HG02763 (cell line): ENCODE results near the gene DOCK4.

Experiments used
- ATAC-seq: cut with Tn5 transposase; IDR thresholded peaks from one replicate; pipeline ENCODE4 v1.9.1; 2021; ENCODE audit warnings: mild to moderate bottlenecking, moderate library complexity; ENCODE audit not compliant: unreplicated experiment

DOCK4 gene

DNA sequence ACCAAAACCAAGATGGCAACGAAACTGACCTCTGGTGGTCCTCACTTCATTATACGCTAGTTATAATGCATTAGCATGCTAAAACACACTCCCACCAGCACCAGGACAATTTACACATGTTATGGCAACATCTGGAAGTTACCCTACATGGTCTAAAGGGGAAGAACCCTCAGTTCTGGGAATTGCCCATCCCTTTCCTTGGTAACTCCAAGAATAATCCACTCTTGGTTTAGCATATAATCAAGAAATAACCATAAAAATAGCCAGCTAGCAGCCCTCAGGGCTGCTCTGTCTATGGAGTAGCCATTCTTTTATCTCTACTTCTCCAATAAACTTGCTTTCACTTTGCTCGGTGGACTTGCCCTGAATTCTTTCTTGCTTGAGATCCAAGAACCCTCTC is 191.1 kb downstream of the DOCK4 start:
- ATAC-seq = no peak

DNA sequence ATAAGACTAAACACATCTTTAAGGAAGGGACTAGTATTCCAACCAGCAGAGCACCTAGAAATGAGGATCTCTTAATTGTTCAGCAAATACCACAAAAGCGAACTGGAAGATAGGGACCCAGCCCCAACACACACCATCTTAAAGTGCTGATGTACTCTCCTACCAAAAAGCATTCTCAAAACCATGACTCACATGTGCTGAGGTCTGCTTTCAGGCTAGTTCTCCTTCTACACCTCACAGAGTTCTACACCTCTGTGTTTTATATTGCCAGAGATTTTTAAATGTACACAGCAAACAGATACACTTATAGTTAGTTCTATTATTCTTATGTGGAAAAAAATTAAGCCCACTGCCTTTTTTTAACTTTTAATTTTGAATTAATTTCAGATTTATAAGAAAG is 191.9 kb downstream of the DOCK4 start:
- no peak for ATAC-seq

DNA sequence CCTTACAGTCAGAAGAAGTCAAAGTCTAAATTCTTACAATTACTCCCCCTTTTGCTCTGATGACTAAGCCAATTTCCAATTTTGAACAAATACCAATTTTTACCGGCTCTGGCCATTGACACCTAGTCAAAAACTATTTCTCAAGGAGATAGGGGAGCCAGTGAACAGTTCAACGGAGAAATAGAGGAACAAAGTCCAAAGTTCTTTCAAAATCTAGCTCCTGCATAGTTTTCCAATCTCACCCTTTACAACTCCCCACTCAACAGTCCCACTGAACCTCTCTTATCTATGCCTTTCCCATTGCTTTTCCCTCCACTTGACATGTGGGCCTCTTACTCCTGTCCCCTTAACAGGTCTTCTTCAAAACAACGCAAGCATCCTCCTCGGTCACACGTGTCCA is 192.9 kb downstream of the DOCK4 start:
- no peak for ATAC-seq

DNA sequence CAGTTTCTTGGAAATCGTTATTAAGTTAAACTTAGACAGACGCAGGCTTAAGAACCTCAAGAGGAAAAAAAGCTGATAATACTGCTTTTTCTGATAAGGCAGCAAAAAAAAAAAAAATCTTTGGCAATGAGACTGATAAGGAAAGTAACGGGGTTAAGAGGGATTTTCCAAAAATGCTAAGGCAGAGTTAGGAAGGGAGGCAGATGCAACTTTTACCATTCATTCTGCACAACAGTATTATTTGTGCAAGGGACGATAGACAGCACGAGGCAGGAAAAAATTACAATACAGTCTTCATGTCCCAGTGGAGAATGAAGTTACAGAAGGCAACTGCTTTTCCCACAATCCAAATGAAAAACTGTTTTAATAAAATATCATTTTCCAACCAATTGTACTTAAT is 194.0 kb downstream of the DOCK4 start:
- ATAC-seq = no peak

DNA sequence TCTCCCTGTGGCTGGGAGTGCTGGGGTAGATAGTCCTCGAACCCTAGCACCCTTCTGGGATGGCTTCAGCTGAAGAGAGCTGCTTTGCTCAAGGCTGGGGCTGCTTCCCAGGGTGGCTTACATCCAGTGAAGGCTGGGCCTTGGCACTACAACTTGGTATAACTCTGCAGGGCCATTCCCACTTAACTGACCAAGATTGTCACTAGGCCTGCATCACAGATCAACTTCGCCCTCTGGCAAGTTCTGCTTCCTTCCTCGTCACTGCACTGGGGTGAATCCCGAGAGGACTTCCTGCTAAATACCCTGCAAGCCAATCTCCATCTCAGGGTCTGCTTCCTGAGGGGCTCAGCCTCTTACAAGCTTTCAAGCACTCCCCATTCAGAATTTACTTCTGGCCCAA is 195.2 kb downstream of the DOCK4 start:
- ATAC-seq = no peak

DNA sequence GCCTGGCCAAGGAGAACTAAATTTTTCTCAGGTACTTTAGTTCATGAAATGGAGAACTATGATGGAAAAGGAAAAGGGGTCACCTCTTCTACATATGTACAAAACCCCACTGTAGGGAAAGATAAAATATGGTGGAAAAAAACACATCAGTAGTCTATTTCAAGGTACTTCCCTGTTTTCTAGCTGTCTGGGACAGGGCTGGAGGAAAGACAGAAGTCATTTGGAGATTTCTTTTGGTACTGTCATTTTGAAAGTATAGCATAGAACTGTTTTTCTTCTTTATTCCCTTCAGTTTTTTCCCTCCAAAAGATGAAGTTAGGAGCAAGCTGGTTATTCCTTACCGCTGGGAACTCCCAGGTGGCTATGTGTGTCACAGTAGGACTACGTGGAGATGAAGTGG is 196.1 kb downstream of the DOCK4 start:
- ATAC-seq = no peak

DNA sequence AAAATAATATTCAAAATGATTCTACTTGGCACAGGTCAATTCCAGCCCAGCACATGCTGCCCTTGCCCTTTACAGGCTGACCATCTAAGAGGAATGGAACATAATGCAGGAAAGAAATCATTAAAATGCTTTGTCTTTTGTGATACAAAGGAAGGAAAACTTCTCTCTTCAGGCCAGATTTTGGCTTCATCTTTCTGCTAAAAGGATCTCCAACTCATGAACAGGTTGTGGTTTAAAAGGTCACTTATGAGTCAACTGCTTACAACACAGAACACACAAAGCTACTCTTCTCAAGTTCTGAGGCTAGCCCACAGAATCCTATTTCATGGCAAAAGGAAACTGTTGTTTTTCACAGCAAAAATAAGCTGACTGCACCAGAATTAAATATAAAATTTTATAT is 197.1 kb downstream of the DOCK4 start:
- no peak for ATAC-seq

DNA sequence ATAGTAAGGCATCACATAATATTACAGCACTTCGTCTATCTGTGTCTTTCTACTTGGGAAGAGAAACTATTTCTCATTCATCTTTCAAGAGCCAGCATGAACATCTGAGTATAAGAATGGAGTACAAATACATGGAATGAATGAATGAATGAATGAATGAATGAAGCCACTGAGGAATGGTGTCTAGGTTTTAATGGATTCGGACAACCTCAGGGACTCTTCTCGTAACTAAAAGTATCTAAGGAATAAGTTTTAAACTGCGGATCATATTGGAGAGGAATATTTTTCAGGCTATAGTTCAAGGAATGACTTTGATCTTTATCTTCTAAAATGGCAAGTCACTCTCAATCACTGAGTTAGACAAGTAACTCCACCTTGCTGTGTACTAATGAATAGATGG is 199.0 kb downstream of the DOCK4 start:
- ATAC-seq = no peak

DNA sequence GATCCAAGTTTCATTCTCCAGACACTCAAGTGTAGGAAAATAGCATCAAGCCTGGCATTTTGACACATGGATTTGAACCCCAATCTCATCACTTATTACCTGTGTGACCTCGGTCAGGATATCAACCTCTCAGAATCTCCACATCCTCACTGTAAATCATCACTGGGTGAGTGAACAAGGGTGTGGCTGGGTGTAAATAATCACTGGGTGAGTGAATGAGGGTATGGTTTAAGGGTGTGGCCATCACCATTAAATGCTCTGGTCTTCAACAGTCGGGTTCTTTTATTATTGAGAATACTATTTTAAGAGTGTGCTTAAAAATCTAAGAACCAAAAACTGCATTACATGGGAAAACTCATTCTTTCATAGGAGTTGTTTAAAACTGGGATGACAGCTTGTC is 200.1 kb downstream of the DOCK4 start:
- no peak for ATAC-seq

DNA sequence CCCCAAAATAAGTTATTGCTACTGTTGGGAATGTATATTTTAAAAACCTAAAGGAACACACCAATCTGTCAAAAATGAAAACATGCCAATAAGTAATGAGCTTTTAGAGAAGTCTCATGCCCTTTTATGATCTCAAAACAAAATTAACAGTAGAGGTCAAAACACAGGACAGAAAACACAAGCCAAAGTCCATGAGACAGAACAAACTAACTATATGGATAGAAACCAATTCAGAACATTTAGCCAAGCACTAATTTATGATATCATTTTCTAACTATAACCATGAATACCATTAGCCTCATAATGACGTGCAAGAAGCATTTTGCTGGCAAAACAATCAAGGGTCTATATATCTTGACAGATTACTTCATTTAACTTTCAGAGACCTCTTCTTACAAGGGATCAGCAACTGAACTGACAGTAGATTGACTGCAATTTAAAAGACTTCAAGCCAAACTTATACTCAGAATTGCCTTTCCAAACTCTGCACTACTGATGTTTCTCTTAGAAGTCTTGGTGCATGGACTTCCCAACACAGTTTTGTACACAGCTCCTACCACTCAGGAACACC is 200.9 kb downstream of the DOCK4 start:
- no peak for ATAC-seq

DNA sequence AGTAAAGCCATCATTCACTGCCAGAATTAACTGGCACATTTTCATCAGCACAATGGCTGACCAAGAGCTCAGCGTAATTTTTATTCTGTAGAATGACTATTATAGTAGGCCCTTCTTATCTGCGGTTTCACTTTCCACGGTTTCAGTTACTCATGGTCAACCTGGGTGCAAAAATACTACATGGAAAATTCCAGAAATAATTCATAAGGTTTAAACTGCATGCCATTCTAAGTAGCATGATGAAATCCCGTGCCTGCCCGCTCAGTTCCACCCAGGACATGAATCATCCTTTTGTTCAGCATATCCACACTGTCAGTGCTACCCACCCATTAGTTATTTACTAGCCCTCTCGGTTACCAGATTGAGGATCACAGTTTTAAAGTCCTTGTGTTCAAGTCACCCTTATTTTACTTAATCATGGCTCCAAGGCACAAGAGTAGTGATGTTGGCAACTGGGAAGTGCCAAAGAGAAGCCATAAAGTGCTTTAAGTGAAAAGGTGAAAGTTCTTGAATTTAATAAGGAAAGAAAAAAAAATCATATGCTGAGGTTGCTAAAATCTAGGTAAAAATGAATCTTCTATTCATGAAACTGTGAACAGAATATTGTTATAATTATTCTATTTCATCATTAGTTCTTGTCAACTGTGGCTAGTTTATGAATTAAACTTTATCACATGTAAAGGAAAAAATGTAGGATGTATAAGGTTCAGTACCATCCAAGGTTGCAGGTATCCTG is 204.9 kb downstream of the DOCK4 start:
- ATAC-seq = no peak

DNA sequence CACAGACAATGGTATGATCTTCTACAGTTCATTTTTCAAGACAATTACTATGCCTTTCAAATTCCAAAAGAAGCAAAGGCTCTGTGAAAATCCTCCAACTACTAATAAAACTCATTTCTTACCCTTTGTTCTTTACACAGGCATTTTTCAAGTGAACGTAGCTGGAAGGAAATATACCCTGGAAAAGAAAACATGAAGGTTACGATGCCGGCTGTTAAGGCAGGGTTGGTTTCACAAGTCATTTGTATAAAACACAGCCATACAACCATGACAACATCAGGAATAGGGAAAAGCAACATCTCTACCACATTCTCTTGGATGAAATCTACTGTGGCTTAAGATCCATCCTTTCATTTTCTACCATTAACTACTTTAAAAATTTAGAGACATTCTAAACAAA is 207.9 kb downstream of the DOCK4 start:
- no peak for ATAC-seq

DNA sequence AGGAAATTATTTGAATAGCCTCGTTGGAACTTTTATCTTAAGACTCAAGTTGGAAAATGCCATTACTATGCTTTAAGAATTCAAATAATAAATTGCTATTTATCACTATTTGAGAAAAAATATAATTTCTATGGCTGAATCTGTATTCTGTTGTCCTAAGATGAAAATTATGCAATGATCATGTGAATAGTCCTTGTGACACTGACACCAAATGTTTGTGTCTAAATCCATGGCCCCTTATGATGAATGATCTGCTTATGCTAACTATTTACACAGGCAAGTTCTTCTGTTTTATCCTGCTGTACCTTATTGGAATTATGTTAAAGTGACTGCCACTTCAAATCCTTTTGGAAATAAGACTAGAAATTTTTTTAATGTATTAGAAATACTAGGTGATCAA is 208.7 kb downstream of the DOCK4 start:
- no peak for ATAC-seq

DNA sequence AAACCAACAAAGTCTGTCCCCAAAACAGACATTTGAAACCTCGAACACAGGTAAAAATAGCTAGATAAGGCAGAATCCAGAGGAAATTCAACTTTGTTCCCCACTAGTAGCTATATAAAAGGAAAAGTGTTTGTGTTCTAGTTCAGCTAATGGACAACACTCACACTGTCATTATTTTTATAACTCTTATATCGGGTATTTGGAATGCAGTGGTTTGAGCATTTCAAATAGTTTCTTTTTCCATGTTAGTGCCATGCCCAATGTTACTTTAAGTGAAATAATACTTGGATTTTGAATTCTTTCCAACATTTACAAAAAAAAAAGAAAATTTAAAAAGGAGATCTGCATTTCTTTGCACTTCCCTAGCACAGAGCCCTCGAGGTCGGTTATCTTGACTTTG is 213.6 kb downstream of the DOCK4 start:
- no peak for ATAC-seq

DNA sequence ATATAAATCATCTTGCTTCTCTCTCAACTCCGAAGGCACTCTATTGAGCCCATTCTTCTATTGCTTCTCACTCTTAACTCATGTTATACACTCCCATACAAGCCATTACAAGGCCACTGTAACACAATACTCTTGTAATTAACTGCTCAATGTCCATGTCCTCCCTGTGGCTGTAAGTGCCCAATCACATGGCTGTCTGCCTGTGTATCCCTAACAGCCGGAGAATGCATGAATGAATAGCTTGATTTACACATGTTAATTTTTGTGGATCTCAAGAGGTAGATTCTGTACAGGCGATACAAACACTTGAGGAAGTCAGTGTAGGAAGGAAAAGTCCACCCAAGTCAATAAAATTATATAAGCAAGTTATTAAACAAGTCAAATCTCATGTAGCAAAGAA is 215.6 kb downstream of the DOCK4 start:
- ATAC-seq = no peak

DNA sequence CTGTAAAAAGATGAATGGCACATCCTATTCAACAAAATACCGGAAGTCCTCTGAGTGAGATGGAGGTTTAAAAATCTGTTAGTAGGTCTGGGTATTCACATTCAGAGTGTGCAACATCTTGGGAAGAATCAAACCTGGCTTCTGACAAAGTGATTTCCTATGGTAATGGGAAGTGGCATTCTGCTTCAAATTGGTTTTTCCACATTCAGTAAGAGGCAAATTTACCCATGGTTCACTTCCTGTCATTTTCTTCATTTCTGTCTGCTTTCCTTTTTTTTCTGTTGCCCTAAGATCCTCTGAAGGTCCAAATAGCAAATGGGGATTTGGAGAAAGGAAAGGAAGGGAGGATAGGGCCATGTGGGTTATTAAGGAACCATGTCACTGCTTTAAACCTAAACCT is 218.3 kb downstream of the DOCK4 start:
- ATAC-seq = no peak

DNA sequence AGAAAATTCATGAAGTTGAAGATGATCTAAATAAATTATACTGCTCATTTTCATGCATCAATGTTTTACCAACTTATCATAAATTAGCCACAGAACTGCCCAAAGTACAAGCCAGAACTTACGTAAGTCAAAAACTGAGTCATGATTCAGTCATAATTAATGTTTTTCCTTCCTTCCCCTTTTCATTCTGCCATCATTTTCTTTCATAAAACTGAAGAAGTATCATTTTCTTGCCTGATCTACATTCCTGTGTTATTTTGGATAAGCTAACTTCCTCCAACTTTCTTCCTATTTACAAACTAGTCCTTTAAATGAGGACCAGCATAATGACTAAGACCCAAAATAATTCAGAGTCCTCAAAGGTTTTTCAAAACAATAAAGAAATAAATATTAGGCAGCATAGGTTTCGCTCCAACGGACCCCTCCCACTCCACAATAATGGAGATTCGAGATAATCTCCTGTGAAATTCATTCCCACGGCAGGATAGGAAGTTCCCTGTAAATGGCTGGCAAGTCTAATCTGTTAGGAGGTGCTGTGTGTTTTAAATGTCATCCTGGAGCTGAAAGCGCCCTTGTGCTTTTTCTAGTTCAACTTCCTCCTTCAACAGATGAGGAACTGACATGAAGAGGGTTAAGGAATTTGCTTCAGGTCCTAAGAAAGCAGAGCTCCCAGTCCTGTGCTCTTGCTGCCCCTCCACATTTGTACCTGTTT is 218.9 kb downstream of the DOCK4 start:
- ATAC-seq = no peak

DNA sequence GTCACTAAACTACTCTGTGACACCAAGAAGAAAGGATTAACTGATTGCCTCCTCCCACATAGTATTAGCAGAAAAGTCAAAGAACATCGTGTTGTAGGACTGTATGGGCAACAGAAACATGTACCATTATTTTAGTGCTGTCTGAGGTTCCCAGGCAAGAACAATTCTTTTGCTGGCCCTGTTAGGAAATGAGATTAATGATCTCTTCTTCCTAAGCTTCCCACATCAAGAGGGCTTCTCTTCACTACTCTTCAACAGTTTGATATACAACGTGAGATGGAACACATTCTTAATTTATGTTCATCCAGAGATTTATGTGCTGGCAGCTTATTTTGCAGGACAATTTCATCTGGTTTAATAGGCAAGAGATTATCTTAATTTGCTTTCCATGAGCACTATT is 219.6 kb downstream of the DOCK4 start:
- ATAC-seq = no peak

DNA sequence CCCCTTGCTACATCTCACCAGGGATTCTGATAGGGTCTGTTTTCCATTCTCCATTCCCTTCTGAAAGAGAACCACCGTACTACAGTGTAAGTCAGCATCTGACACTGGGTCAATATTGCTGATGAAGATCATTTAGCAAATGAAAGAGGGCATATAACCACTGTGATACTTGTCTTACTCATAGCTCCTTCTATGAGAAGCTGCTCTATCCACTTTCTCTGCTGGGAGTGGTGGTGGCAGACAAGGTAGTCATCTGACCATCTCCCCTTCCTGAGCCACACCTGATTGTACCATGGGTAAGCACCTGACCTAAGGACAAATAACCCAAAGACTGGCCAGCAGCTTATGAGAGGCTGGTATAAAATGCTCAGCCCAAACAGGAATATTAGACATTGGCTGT is 220.4 kb downstream of the DOCK4 start:
- no peak for ATAC-seq

DNA sequence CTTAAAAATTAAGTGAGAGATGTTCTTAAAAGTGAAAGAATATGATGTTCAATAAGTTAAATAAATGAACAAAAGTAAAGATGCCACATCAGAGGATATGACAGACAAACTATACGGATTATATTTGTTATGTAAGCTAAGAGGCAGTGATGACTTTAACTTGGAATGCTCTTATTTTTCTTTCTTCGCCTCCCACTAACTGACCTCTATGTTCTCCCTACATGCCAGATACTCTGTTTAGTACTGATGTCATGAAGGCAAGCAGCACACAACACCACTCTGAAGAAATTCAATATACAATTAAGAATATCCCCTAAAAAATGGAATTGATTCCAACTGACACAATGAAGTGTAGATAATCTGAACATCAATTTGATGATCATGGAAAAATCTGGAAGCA is 223.4 kb downstream of the DOCK4 start:
- no peak for ATAC-seq

DNA sequence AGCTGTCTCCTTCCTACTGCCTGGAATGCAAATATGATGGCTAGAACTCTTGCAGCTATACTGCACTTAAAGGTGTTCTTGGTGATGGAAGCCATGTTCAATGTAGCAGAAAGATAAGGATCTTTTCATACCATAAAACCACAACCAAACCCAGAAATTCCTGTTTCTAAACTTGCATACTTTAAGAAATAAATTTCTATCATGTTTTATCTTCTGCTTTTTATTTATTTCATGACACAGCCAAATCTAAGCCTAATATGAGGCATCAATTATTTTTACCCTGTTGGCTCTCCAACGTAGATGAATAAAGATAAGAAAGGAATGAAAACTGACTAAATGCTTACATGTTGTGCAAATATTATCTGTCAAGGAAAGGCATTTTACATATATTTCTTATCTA is 224.1 kb downstream of the DOCK4 start:
- no peak for ATAC-seq

DNA sequence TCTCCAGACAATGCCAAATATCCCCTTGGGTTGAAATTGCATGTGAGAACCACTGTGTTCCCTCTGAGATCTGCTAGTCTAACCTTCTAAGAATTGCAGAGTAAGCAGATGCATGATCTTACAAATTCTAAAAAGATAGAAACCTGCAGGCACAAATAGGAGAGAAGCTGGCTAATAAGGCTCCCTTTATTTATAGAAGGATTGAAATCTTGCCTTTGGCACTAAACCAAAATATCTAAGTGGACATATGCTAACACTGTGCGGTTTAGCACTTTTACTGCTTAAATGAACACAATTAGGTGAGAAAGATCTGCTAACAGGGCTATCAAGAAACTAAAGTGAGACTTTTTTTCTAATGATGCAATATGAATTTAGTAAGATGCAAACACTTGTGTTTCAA is 225.5 kb downstream of the DOCK4 start:
- no peak for ATAC-seq
